ENCODE data around the gene PKP3.
"Not testable (repeated sequence)": the region's sequence is repeated elsewhere in the genome, so short reads cannot be mapped to it uniquely, and the experiment has no call there.

PKP3 gene

DNA sequence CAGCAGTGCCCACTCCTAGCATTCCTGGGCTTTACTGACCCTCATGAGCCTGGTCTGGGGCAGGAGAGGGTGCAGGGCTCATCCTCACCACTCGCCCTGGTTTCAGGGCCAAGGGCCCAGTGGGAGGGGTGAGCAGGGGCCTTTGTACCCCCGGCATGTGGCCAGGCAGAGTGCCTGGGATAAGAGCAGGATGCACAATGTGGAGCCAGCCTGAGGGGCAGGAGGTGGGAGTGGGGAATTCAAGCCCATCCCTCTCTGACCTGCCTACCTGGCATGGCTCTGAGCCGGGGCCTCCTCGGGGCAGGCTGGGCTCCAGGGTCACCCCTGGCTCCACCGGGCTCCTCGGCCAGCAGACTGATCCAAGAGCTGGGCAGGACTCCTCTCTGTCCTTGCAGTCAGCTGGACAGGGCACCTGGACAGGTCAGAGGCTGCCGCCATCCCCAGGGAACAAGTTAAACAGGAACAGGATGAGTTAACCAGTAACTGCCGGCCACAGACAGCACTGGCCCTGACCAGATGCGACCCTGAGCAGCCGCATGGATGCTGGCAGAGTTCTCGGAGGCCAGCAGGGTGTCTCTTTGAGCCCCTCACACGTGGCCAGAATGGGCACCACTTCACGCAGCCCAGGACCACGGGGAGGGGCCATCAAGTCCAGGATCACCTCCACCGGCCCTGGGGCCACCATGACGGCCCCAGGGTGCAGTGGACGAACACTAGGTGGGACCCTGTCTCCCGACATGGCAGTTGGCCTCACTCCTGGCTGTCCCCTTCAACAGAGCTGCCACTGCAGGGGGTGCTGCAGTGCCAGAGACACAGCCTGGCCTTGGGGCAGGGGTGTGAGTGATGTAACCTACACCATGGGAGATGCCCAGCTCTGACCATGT, 15.8 kb downstream of the PKP3 start:
- H4K20me1 ChIP-seq (ENCODE audit: low read depth, low read length), result no peaks in the 10 kb centered on the region

GRCh38 chr11:410711-411110, 16.7 kb downstream of the PKP3 start:
- not testable (repeated sequence) for H3K79me2 ChIP-seq (ENCODE audit: insufficient read depth, low read length); H3K36me3 ChIP-seq (ENCODE audit: low read length); H3K9me3 ChIP-seq (ENCODE audit: insufficient read depth, low read length); H3K4me3 ChIP-seq (ENCODE audit: insufficient read depth, low read length, poor library complexity, severe bottlenecking); H3K4me2 ChIP-seq (ENCODE audit: low read depth, low read length, poor library complexity, severe bottlenecking); H3K27ac ChIP-seq (ENCODE audit: low read depth, low read length); H3F3A ChIP-seq (ENCODE audit: insufficient read depth); H3K9me2 ChIP-seq (replicated peaks; ENCODE audit: insufficient read depth, low read length); H4K20me1 ChIP-seq (ENCODE audit: low read depth, low read length); H3K27me3 ChIP-seq (ENCODE audit: low read length); H3K9ac ChIP-seq (ENCODE audit: low read length); H2AFZ ChIP-seq (ENCODE audit: low read depth, low read length, severe bottlenecking)

More for the DNA sequence above, 15.8 kb downstream of the PKP3 start:
- no peak overlapping the region for H2AFZ ChIP-seq (ENCODE audit: low read depth, low read length, severe bottlenecking)
- no peaks in the 10 kb centered on the region for H3F3A ChIP-seq (ENCODE audit: insufficient read depth)
- no peaks in the 10 kb centered on the region for H3K9me2 ChIP-seq (replicated peaks; ENCODE audit: insufficient read depth, low read length)
- H3K79me2 ChIP-seq (ENCODE audit: insufficient read depth, low read length), result no peaks in the 10 kb centered on the region
- TF ChIP-seq EZH2phosphoT487 (conservative IDR thresholded peaks at IDR 0.05; ENCODE audit: low read length), result no peak
- TF ChIP-seq CTCF (IDR thresholded peaks at IDR 0.05; ENCODE audit: insufficient read depth, low read length, poor library complexity, severe bottlenecking), result no peak
- H3K9ac ChIP-seq (ENCODE audit: low read length), result no peak overlapping the region
- no peaks in the 10 kb centered on the region for H3K36me3 ChIP-seq (ENCODE audit: low read length)
- no peak overlapping the region for H3K4me3 ChIP-seq (ENCODE audit: insufficient read depth, low read length, poor library complexity, severe bottlenecking)
- no peak overlapping the region for H3K27ac ChIP-seq (ENCODE audit: low read depth, low read length)
- H3K27me3 ChIP-seq (ENCODE audit: low read length), result no peaks in the 10 kb centered on the region
- no peak overlapping the region for H3K4me2 ChIP-seq (ENCODE audit: low read depth, low read length, poor library complexity, severe bottlenecking)
- H3K9me3 ChIP-seq (ENCODE audit: insufficient read depth, low read length), result no peaks in the 10 kb centered on the region

- not testable (repeated sequence) for H3K36me3 ChIP-seq (ENCODE audit: low read length); H3F3A ChIP-seq (ENCODE audit: insufficient read depth); H3K79me2 ChIP-seq (ENCODE audit: insufficient read depth, low read length); H3K9me2 ChIP-seq (replicated peaks; ENCODE audit: insufficient read depth, low read length); H3K9ac ChIP-seq (ENCODE audit: low read length); H3K9me3 ChIP-seq (ENCODE audit: insufficient read depth, low read length); H4K20me1 ChIP-seq (ENCODE audit: low read depth, low read length); H3K27me3 ChIP-seq (ENCODE audit: low read length); H3K27ac ChIP-seq (ENCODE audit: low read depth, low read length); H3K4me3 ChIP-seq (ENCODE audit: insufficient read depth, low read length, poor library complexity, severe bottlenecking); H3K4me2 ChIP-seq (ENCODE audit: low read depth, low read length, poor library complexity, severe bottlenecking); H2AFZ ChIP-seq (ENCODE audit: low read depth, low read length, severe bottlenecking)
Observed at GRCh38 chr11:411520-411919, 17.5 kb downstream of the PKP3 start.

DNA sequence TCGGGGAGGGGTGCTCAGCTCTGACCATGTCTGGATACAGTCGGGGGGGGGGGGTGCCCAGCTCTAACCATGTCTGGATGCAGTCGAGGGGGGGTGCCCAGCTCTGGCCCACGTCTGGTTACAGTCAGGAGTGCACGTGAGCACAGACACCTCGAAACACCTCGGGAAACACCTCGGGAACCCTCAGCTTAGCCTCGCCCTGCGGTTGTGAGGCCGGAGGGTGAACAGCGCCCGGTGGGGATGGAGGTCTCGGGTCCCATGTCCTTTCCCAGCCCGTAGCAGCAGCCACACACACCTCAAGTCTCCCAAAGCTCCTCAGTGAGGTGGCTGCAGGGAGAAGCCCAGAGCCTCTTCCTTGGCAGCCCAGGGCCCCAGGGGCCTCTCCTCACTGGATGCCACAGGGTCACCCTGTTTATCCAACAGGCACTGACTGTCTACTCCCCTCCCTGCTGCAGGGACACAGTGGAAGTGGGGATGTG, 18.7 kb downstream of the PKP3 start:
- no peak for TF ChIP-seq EZH2phosphoT487 (conservative IDR thresholded peaks at IDR 0.05; ENCODE audit: low read length)
- Histone ChIP-seq H3K36me3 (ENCODE audit: low read length) (no peaks in the 10 kb centered on the region), H3K27ac (ENCODE audit: low read depth, low read length) (no peak overlapping the region), H3K4me2 (ENCODE audit: low read depth, low read length, poor library complexity, severe bottlenecking) (no peak overlapping the region), H3K9me3 (ENCODE audit: insufficient read depth, low read length) (no peaks in the 10 kb centered on the region), H3K79me2 (ENCODE audit: insufficient read depth, low read length) (no peaks in the 10 kb centered on the region), H3K27me3 (ENCODE audit: low read length) (no peaks in the 10 kb centered on the region), H3K4me3 (ENCODE audit: insufficient read depth, low read length, poor library complexity, severe bottlenecking) (no peak overlapping the region), H3F3A (ENCODE audit: insufficient read depth) (no peaks in the 10 kb centered on the region), H3K9me2 (replicated peaks; ENCODE audit: insufficient read depth, low read length) (no peaks in the 10 kb centered on the region), H3K9ac (ENCODE audit: low read length) (no peak overlapping the region), H2AFZ (ENCODE audit: low read depth, low read length, severe bottlenecking) (no peak overlapping the region), H4K20me1 (ENCODE audit: low read depth, low read length) (no peaks in the 10 kb centered on the region)

Measured in SU-DHL-6 (cell line).